Testis (tissue), 2 donors: ENCODE results near the gene PAK5.

Source experiments
- POLR2A ChIP-seq: fragments of 450-650 bp; IDR thresholded peaks from one replicate; pipeline ENCODE4 v1.6.1; 2017; ENCODE audit warnings: antibody characterized with exemption, mild to moderate bottlenecking, moderate library complexity
- TF ChIP-seq, protein P1 (sequence below), 3 experiments: fragments of 450-650 bp in 2 of 3; fragments of 200-600 bp in 1 of 3; sonication (generic) in 1 of 3; IDR thresholded peaks; one replicate each; pipeline ENCODE4 v1.5.1; 2016 to 2019; ENCODE audit warnings: antibody characterized with exemption in 3 of 3, mild to moderate bottlenecking in 2 of 3, moderate library complexity in 1 of 3

DNA sequence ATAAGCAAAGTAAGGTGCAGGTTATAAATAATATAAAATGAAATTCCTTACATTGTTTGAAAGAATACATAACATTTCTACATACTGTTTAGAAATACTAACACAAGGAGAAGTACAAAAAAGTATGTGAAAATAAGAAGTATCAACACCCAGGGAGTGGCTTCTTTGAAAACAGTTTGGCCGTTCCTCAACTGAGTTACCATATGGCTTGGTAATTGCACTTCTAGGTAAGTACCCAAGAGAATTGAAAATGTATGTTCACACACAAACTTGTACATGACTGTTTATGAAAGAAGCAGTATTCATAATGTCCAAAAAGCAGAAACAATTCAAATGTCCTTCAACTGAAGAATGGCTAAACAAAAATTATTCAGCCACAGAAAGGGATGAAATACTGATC lies 30.7 kb downstream of the PAK5 start:
- TF ChIP-seq, protein P1, sequence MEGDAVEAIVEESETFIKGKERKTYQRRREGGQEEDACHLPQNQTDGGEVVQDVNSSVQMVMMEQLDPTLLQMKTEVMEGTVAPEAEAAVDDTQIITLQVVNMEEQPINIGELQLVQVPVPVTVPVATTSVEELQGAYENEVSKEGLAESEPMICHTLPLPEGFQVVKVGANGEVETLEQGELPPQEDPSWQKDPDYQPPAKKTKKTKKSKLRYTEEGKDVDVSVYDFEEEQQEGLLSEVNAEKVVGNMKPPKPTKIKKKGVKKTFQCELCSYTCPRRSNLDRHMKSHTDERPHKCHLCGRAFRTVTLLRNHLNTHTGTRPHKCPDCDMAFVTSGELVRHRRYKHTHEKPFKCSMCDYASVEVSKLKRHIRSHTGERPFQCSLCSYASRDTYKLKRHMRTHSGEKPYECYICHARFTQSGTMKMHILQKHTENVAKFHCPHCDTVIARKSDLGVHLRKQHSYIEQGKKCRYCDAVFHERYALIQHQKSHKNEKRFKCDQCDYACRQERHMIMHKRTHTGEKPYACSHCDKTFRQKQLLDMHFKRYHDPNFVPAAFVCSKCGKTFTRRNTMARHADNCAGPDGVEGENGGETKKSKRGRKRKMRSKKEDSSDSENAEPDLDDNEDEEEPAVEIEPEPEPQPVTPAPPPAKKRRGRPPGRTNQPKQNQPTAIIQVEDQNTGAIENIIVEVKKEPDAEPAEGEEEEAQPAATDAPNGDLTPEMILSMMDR (IDR thresholded peaks at IDR 0.05): no peak
- no peak for TF ChIP-seq POLR2A
